K562 (cell line): ENCODE data around the gene UBN1. TPM values are rescaled to one million over a fixed set of nuclear protein-coding genes. Genes with fewer than 3 reads are reported as not detected.
A peak's percentile ranks its signal among the peaks of the same experiment; 100 is the strongest.

ENCODE experiments used
- ATAC-seq: fragments of 200-7000 bp; cut with Tn5 transposase; 3 replicates; pipeline ENCODE4 v1.9.1; 2020; ENCODE audit warnings: moderate library complexity
- BruUV-seq: library from RNA; stranded (reverse); fragments of 400-500 nt; replicated peaks from 2 replicates; lab custom pipeline; 2021; lab: Mats Ljungman, UMichigan
- CTCF ChIA-PET: fragments of 300-600 bp; formaldehyde crosslinking; extraction: SDS; loops from one replicate; lab custom pipeline; 2021; ENCODE audit warnings: low intra/inter-chr PET ratio; lab: Yijun Ruan, JAX
- POLR2A ChIA-PET: fragments of 300-600, 350-650 bp; sonication (Branson Sonifier 250); formaldehyde crosslinking; extraction: SDS; loops from one replicate; lab custom pipeline; 2021; ENCODE audit warnings: antibody characterized with exemption, inconsistent platforms; lab: Yijun Ruan, JAX
- DNase-seq, 4 experiments: peaks; one replicate each; pipeline versions ENCODE4 v3.0.0 to v3.0.0-alpha.2; 2011 to 2018; ENCODE audit warnings: low spot score in 3 of 4, mixed read lengths in 3 of 4; ENCODE audit errors: extremely low read depth in 1 of 4
- FAIRE-seq: peaks from 2 replicates; lab custom pipeline; 2011; peaks lifted over from hg19 to GRCh38; lab: Jason Lieb, UNC
- H2AFZ ChIP-seq: 2 replicates; pipeline ENCODE4 v1.6.0; 2011; ENCODE audit warnings: low read depth, low read length, control low read depth, inconsistent platforms
- H3K27ac ChIP-seq: fragments of 200-600 bp; 3 replicates; pipeline ENCODE4 v1.8.0; 2011; ENCODE audit warnings: low read depth, mild to moderate bottlenecking, control low read depth, inconsistent platforms, low read length, moderate library complexity, mixed read lengths; ENCODE audit errors: extremely low read depth
- H3K27me3 ChIP-seq, 2 experiments: fragments of 300-600 bp in 1 of 2; 2 replicates in 1 of 2; 3 replicates in 1 of 2; pipeline versions ENCODE4 v1.6.0 to v1.8.0; 2011; ENCODE audit warnings: inconsistent platforms in 2 of 2, low read length in 2 of 2, mild to moderate bottlenecking in 1 of 2, mixed read lengths in 1 of 2, moderate library complexity in 1 of 2; ENCODE audit not compliant: control insufficient read depth in 2 of 2, insufficient read depth in 2 of 2
- H3K36me3 ChIP-seq: fragments of 300-600 bp; 3 replicates; pipeline ENCODE4 v1.8.0; 2011; ENCODE audit warnings: mild to moderate bottlenecking, low read length, inconsistent platforms; ENCODE audit not compliant: control insufficient read depth, insufficient read depth
- H3K4me1 ChIP-seq, 2 experiments: fragments of 200-600 bp in 1 of 2; replicated peaks in 1 of 2; 2 replicates in 1 of 2; 3 replicates in 1 of 2; pipeline versions ENCODE4 v1.5.1 to v1.8.0; 2011; ENCODE audit warnings: inconsistent platforms in 2 of 2, low read length in 2 of 2, mild to moderate bottlenecking in 1 of 2, mixed read lengths in 1 of 2, moderate library complexity in 1 of 2; ENCODE audit not compliant: control insufficient read depth in 2 of 2, insufficient read depth in 2 of 2
- H3K4me2 ChIP-seq: 2 replicates; pipeline ENCODE4 v1.6.1; 2011; ENCODE audit warnings: low read length, control low read depth, inconsistent platforms, mixed read lengths; ENCODE audit not compliant: insufficient read depth
- H3K4me3 ChIP-seq: fragments of 200-600 bp; sonication (generic), shearing (Covaris generic); 2 replicates; pipeline ENCODE4 v1.5.1; 2016; ENCODE audit warnings: control low read depth, inconsistent platforms
- H3K79me2 ChIP-seq: fragments of 200-600 bp; 3 replicates; pipeline ENCODE4 v1.8.0; 2011; ENCODE audit warnings: low read length, inconsistent platforms; ENCODE audit not compliant: control insufficient read depth, insufficient read depth
- H3K9ac ChIP-seq, 2 experiments: 2 replicates each; pipeline versions ENCODE4 v1.6.0 to v1.6.1; 2011; ENCODE audit warnings: low read depth in 2 of 2, low read length in 2 of 2, control low read depth in 1 of 2, inconsistent platforms in 1 of 2, mild to moderate bottlenecking in 1 of 2, mixed read lengths in 1 of 2; ENCODE audit not compliant: insufficient read depth in 1 of 2
- H3K9me1 ChIP-seq: one replicate; pipeline ENCODE4 v1.6.0; 2011; ENCODE audit warnings: inconsistent platforms, mild to moderate bottlenecking, low read length, moderate library complexity; ENCODE audit not compliant: control insufficient read depth, insufficient read depth
- H3K9me3 ChIP-seq: replicated peaks from 2 replicates; pipeline ENCODE4 v1.5.1; 2011; ENCODE audit warnings: low read depth, low read length, inconsistent platforms; ENCODE audit not compliant: control insufficient read depth, insufficient read depth
- H4K20me1 ChIP-seq: replicated peaks from 2 replicates; pipeline ENCODE4 v1.6.1; 2011; ENCODE audit warnings: low read length, inconsistent platforms, mixed read lengths; ENCODE audit not compliant: control insufficient read depth, insufficient read depth
- ATF7 ChIP-seq: fragments of 450-650 bp; IDR thresholded peaks from 2 replicates; pipeline ENCODE4 v1.7.1; 2014; ENCODE audit warnings: mild to moderate bottlenecking, moderate library complexity
- BDP1 ChIP-seq: IDR thresholded peaks from 3 replicates; pipeline ENCODE4 v1.6.1; 2011; ENCODE audit not compliant: insufficient read length, insufficient read depth
- CBX5 ChIP-seq: IDR thresholded peaks from 2 replicates; pipeline ENCODE4 v1.6.1; 2014; ENCODE audit warnings: low read depth, borderline replicate concordance
- CHD1 ChIP-seq: fragments of 200-600 bp; sonication (generic); IDR thresholded peaks from one replicate; pipeline ENCODE4 v1.6.1; 2012; ENCODE audit warnings: mild to moderate bottlenecking, moderate library complexity, low read length, inconsistent platforms
- CXXC5 ChIP-seq: fragments of 250-450 bp; sonication (Bioruptor Pico); IDR thresholded peaks from 2 replicates; pipeline ENCODE4 v1.8.0; 2022; ENCODE audit warnings: inconsistent platforms, mild to moderate bottlenecking, moderate library complexity
- EGR1 ChIP-seq: fragments of 450-650 bp; conservative IDR thresholded peaks from 2 replicates; pipeline ENCODE4 v1.6.1; 2017; ENCODE audit warnings: mild to moderate bottlenecking
- FOXA1 ChIP-seq: fragments of 450-650 bp; IDR thresholded peaks from 2 replicates; pipeline ENCODE4 v1.6.1; 2016; ENCODE audit warnings: mild to moderate bottlenecking, borderline replicate concordance
- FOXM1 ChIP-seq, 2 experiments: fragments of 450-650 bp in 1 of 2; sonication (generic) in 1 of 2; formaldehyde crosslinking in 1 of 2; IDR thresholded peaks; 2 replicates each; pipeline versions ENCODE4 v1.6.1 to v1.9.0; 2017 to 2022; ENCODE audit warnings: low read depth in 2 of 2, mild to moderate bottlenecking in 2 of 2, missing genetic modification reagents in 1 of 2, moderate library complexity in 1 of 2
- ILK ChIP-seq: fragments of 450-650 bp; IDR thresholded peaks from 2 replicates; pipeline ENCODE4 v1.6.1; 2016; ENCODE audit warnings: missing genetic modification characterization, low read depth, mild to moderate bottlenecking, missing compliant biosample characterization, moderate library complexity, borderline replicate concordance
- KDM5B ChIP-seq: fragments of 200-600 bp; sonication (generic); IDR thresholded peaks from 2 replicates; pipeline ENCODE4 v1.6.1; 2012; ENCODE audit warnings: low read depth, mild to moderate bottlenecking, moderate library complexity, low read length, control low read depth, inconsistent platforms; ENCODE audit not compliant: insufficient replicate concordance
- MAZ ChIP-seq, 2 experiments: fragments of 450-650 bp in 1 of 2; sonication (generic) in 1 of 2; formaldehyde crosslinking; IDR thresholded peaks in 1 of 2; conservative IDR thresholded peaks in 1 of 2; 2 replicates each; pipeline versions ENCODE4 v1.4.0 to v1.5.0; 2020; ENCODE audit warnings: mild to moderate bottlenecking in 1 of 2, missing genetic modification reagents in 1 of 2
- NCOA2 ChIP-seq, 2 experiments: fragments of 450-650 bp; IDR thresholded peaks; 2 replicates each; pipeline ENCODE4 v1.6.1; 2018; ENCODE audit warnings: mild to moderate bottlenecking in 2 of 2, moderate library complexity in 1 of 2; ENCODE audit not compliant: partially characterized antibody in 2 of 2
- NR2C2 ChIP-seq, 2 experiments: fragments of 200-800 bp in 1 of 2; sonication (Bioruptor generic) in 1 of 2; sonication (generic) in 1 of 2; formaldehyde crosslinking in 1 of 2; IDR thresholded peaks; 2 replicates each; pipeline versions ENCODE4 v1.6.1 to v1.8.0; 2016 to 2022; ENCODE audit warnings: mild to moderate bottlenecking in 1 of 2, missing compliant biosample characterization in 1 of 2, missing genetic modification characterization in 1 of 2, missing genetic modification reagents in 1 of 2
- POLR2A ChIP-seq: fragments of 450-650 bp; conservative IDR thresholded peaks from 2 replicates; pipeline ENCODE4 v1.6.1; 2016
- RUNX1 ChIP-seq: sonication (generic); IDR thresholded peaks from 2 replicates; pipeline ENCODE4 v1.6.1; 2016; ENCODE audit warnings: antibody characterized with exemption, low read depth
- SAFB ChIP-seq: fragments of 200-400 bp; formaldehyde crosslinking; IDR thresholded peaks from 2 replicates; pipeline ENCODE4 v1.6.1; 2017; ENCODE audit warnings: low read depth, low read length, borderline replicate concordance
- SMAD4 ChIP-seq: fragments of 250-450 bp; sonication (Bioruptor Pico); conservative IDR thresholded peaks from 2 replicates; pipeline ENCODE4 v1.8.0; 2021; ENCODE audit warnings: inconsistent platforms, mild to moderate bottlenecking, moderate library complexity
- SMARCE1 ChIP-seq: fragments of 450-650 bp; IDR thresholded peaks from 2 replicates; pipeline ENCODE4 v1.7.1; 2016; ENCODE audit warnings: mild to moderate bottlenecking
- TCF7 ChIP-seq: sonication (generic); IDR thresholded peaks from 2 replicates; pipeline ENCODE4 v1.6.1; 2016; ENCODE audit warnings: antibody characterized with exemption, borderline replicate concordance
- ZNF174 ChIP-seq: fragments of 250-450 bp; sonication (Bioruptor Pico); IDR thresholded peaks from 2 replicates; pipeline ENCODE4 v1.4.0; 2020; ENCODE audit warnings: mild to moderate bottlenecking
- ZNF212 ChIP-seq: fragments of 450-650 bp; formaldehyde crosslinking; IDR thresholded peaks from 2 replicates; pipeline ENCODE4 v1.4.0; 2020; ENCODE audit warnings: mild to moderate bottlenecking
- ZNF239 ChIP-seq: fragments of 250-450 bp; sonication (Bioruptor Pico); IDR thresholded peaks from 2 replicates; pipeline ENCODE4 v1.4.0; 2020; ENCODE audit warnings: mild to moderate bottlenecking
- ZNF253 ChIP-seq: fragments of 250-450 bp; sonication (Bioruptor Pico); conservative IDR thresholded peaks from 2 replicates; pipeline ENCODE4 v1.6.1; 2021; ENCODE audit warnings: mild to moderate bottlenecking
- WGBS: fragments of 100-300 bp; shearing (Covaris generic); methylation state at CpG from one replicate; pipeline ENCODE4 v1.1.6; 2016; ENCODE audit warnings: low coverage, mixed read lengths; ENCODE audit not compliant: insufficient coverage; ENCODE audit errors: missing lambda C conversion rate; 5-methylcytosine and 5-hydroxymethylcytosine counted together
- in situ Hi-C: fragments of 300-500 bp; cut with MboI; formaldehyde crosslinking; loops from 4 replicates; pipeline ENCODE4 v1.15.0; 2018; ENCODE audit warnings: inconsistent platforms, mixed read lengths
- intact Hi-C: fragments of 100-400 bp; cut with micrococcal nuclease; formaldehyde crosslinking; loops from 2 replicates; pipeline ENCODE4 v1.14.2; 2022
- polyA plus RNA-seq, 8 experiments: library from polyadenylated mRNA; depleted of rRNA in 4 of 8; stranded (reverse) in 5 of 8; unstranded in 3 of 8; fragments of >200 nt; fragmentation: Nextera tagmentation in 2 of 8; fragmentation: Illumina TruSeq in 1 of 8; extraction: Ambion mirVana in 2 of 8; extraction: Trizol in 1 of 8; gene quantifications; 2 replicates each; pipeline versions ENCODE4 v1.2.1 to v1.2.3, GENCODE V29; 2011 to 2014; ENCODE audit warnings: inconsistent platforms in 1 of 8, missing spikeins in 1 of 8
- total RNA-seq, 7 experiments: library from RNA; depleted of rRNA in 6 of 7; stranded (reverse); fragments of >200 nt in 6 of 7; fragmentation: Illumina TruSeq in 2 of 7; extraction: Trizol in 2 of 7; gene quantifications; 2 replicates each; pipeline versions ENCODE4 v1.2.1 to v1.2.3, GENCODE V29; 2011 to 2021; ENCODE audit warnings: low replicate concordance in 1 of 7

Gene UBN1
- total and polyA plus RNA-seq, 9 of the 15 experiments (the other 6 are each of a cell fraction or from before 2014, with no cell fraction given), result 1.5 to 45.7 (median 20.6) TPM

DNA sequence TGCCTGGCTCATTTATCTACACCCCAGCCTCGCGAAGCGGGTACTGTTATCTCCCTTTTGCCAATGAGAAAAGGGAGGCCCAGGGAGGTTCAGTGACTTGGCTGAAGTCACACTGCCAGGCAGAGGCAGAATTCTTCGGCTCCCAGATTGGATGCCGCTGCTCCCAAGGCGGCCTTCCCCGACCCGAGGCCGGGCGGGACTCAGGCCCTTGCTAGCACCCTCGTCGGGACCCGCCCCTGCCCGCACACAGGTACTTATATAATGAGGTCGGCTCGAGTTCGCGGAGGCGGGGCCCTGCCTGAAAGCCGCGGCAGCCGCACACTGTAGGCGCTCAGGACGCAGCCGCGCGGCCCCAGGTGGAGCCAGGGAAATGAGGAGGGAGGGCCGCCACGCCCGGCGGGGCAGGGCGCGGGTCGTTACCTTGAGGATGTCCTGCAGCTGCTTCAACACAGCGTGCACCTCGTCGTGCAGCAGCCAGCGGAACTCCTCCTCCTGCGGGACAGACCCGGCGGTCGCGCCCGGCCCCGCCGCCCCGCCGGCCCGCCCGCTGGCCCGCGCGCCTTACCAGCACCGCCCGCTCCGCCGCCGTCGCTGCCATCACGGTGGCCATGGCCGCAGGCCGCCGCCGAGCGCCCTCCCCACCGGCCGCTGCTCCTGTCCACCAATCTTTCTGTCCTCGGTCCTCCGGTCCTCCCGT is 45.2 kb upstream of the UBN1 start, which contains the start of gene ROGDI:
TSS of gene ROGDI (minus strand) at position 672 of the 697 bp plus-strand sequence. CDS start at position 610, 62 bp downstream.
- BruUV-seq, result no TSS peak
- H3K9me3 ChIP-seq, result no peaks in the 10 kb centered on the region
- peaks cover 6% of the 10 kb centered on the region; the same call in 2 of the 3 replicates for H3K79me2 ChIP-seq
- intact Hi-C loops, result loop anchor here (2.0 to 5.0 kb wide), 2 partner anchors 45 to 85 kb away; partner anchors contain the start of genes GLYR1 and UBN1
- POLR2A ChIA-PET, result interaction anchor here (0.5 to 1.8 kb wide), 7 partner anchors 11 to 100 kb away, joined by 3 to 7 read pairs (median 4); partner anchors contain the start of gene ZNF500
- no peaks in the 10 kb centered on the region for H3K27me3 ChIP-seq
- H3K4me1 ChIP-seq, result peaks cover 35 to 70% of the 10 kb centered on the region in 2 experiments
- in situ Hi-C loops, result no loop called here
- H2AFZ ChIP-seq, result peak within 1 kb of the TSS; percentile 91
- peak within 1 kb of the TSS; percentile 89 for H3K4me3 ChIP-seq
- peaks cover 41% of the 10 kb centered on the region; the same call in 2 of the 3 replicates for H3K36me3 ChIP-seq
- H3K9ac ChIP-seq, result peak within 1 kb of the TSS; percentile 67 to 89
- FAIRE-seq, result peak; percentile 78
- H3K27ac ChIP-seq, result peak within 1 kb of the TSS; percentile 78
- peak within 1 kb of the TSS; percentile 79 for H3K4me2 ChIP-seq
- H3K9me1 ChIP-seq, result no peaks in the 10 kb centered on the region
- peak; percentile 65 for ATAC-seq
- CTCF ChIA-PET, result no interaction called here
- peak; percentile 74 to 90 (median 79) for DNase-seq
- H4K20me1 ChIP-seq, result no peaks in the 10 kb centered on the region; the same call in 1 of the 2 replicates
- 1% methylated on average over 62 of the region's 70 CpGs for WGBS
- TF ChIP-seq SMAD4 (CRISPR knock-in tag), result 0 out of 2 replicates have a peak, but pooled peaks have one; percentile 65
- no peak for TF ChIP-seq TCF7
- TF ChIP-seq SMARCE1, result no peak
- no peak for TF ChIP-seq ATF7
- no peak for TF ChIP-seq NCOA2 (IDR thresholded peaks at IDR 0.05; ENCODE audit: partially characterized antibody in 2 of 2)
- TF ChIP-seq KDM5B, result no peak
- no peak for TF ChIP-seq EGR1
- TF ChIP-seq NR2C2 (CRISPR knock-in tag; IDR thresholded peaks at IDR 0.05), result no peak
- peak; percentile 55 for TF ChIP-seq NR2C2 (tag; IDR thresholded peaks at IDR 0.05)
- peak; percentile 73 for TF ChIP-seq CXXC5 (CRISPR knock-in tag)
- no peak for TF ChIP-seq ILK (tag)
- no peak for TF ChIP-seq CBX5
- TF ChIP-seq CHD1, result no peak
- 0 out of 4 replicates have a peak, but pooled peaks of 1 of the 2 experiments have one; percentile 36 for TF ChIP-seq MAZ (CRISPR knock-in tag; conservative IDR thresholded peaks at IDR 0.05 in 1 of 2, IDR thresholded peaks at IDR 0.05 in 1 of 2)
- TF ChIP-seq ZNF253, result no peak
- TF ChIP-seq SAFB, result no peak
- no peak for TF ChIP-seq ZNF239 (CRISPR knock-in tag)
- no peak for TF ChIP-seq BDP1
- peak; percentile 36; the same call in 1 of the 2 replicates for TF ChIP-seq POLR2A
- TF ChIP-seq RUNX1, result no peak
- no peak for TF ChIP-seq FOXM1 (IDR thresholded peaks at IDR 0.05; ENCODE audit: low read depth)
- no peak for TF ChIP-seq FOXM1 (CRISPR knock-in tag; IDR thresholded peaks at IDR 0.05; ENCODE audit: low read depth)
- TF ChIP-seq FOXA1, result no peak
- TF ChIP-seq ZNF212 (CRISPR knock-in tag), result no peak
- TF ChIP-seq ZNF174 (CRISPR knock-in tag), result no peak
